ENCODE data around the gene GPC5. TPM values are rescaled to one million over a fixed set of nuclear protein-coding genes. Genes with fewer than 3 reads are reported as not detected.

Gene GPC5
- total RNA-seq, 1 experiment from 2014 or later: 0.21 TPM

- Histone ChIP-seq H3K4me3 (ENCODE audit: low read depth, low read length, poor library complexity, severe bottlenecking) (no peak overlapping the region), H3K27ac (ENCODE audit: low read depth, low read length, poor library complexity, severe bottlenecking) (no peak overlapping the region), H3K9me3 (ENCODE audit: low read depth, low read length, poor library complexity, severe bottlenecking) (no peaks in the 10 kb centered on the region), H3K4me1 (ENCODE audit: insufficient read depth, low read length, poor library complexity, severe bottlenecking) (no peaks in the 10 kb centered on the region), H3K36me3 (ENCODE audit: insufficient read depth, low read length, poor library complexity, severe bottlenecking) (no peaks in the 10 kb centered on the region), H3K27me3 (replicated peaks; ENCODE audit: insufficient read depth, low read depth, low read length, poor library complexity) (no peaks in the 10 kb centered on the region)
- no TSS peak for BruUV-seq (replicated peaks)
- CTCF ChIA-PET: no interaction called here
- POLR2A ChIA-PET (ENCODE audit: low non-redundant PET): no interaction called here
- DNase-seq (ENCODE audit: low spot score): no peak
- no peak for TF ChIP-seq CTCF (conservative IDR thresholded peaks at IDR 0.05; ENCODE audit: low read depth, low read length)
- no peak for TF ChIP-seq EZH2 (IDR thresholded peaks at IDR 0.05; ENCODE audit: borderline replicate concordance, low read depth, low read length, poor library complexity, severe bottlenecking)
- intact Hi-C loops (cut with micrococcal nuclease; ENCODE audit: unreplicated experiment): no loop called here
Observed at GRCh38 chr13:92734545-92734944, 1336.1 kb downstream of the GPC5 start.

GRCh38 chr13:92735909-92736308 lies 1337.5 kb downstream of the GPC5 start:
- no peak overlapping the region for H3K27ac ChIP-seq (ENCODE audit: low read depth, low read length, poor library complexity, severe bottlenecking)
- POLR2A ChIA-PET (ENCODE audit: low non-redundant PET): no interaction called here
- CTCF ChIA-PET: no interaction called here
- H3K9me3 ChIP-seq (ENCODE audit: low read depth, low read length, poor library complexity, severe bottlenecking): no peaks in the 10 kb centered on the region
- DNase-seq (ENCODE audit: low spot score): no peak
- no peaks in the 10 kb centered on the region for H3K27me3 ChIP-seq (replicated peaks; ENCODE audit: insufficient read depth, low read depth, low read length, poor library complexity)
- no peaks in the 10 kb centered on the region for H3K36me3 ChIP-seq (ENCODE audit: insufficient read depth, low read length, poor library complexity, severe bottlenecking)
- intact Hi-C loops (cut with micrococcal nuclease; ENCODE audit: unreplicated experiment): no loop called here
- TF ChIP-seq CTCF (conservative IDR thresholded peaks at IDR 0.05; ENCODE audit: low read depth, low read length) (no peak), EZH2 (IDR thresholded peaks at IDR 0.05; ENCODE audit: borderline replicate concordance, low read depth, low read length, poor library complexity, severe bottlenecking) (no peak)
- no TSS peak for BruUV-seq (replicated peaks)
- no peaks in the 10 kb centered on the region for H3K4me1 ChIP-seq (ENCODE audit: insufficient read depth, low read length, poor library complexity, severe bottlenecking)
- H3K4me3 ChIP-seq (ENCODE audit: low read depth, low read length, poor library complexity, severe bottlenecking): no peak overlapping the region

GRCh38 chr13:92739306-92739818 lies 1340.9 kb downstream of the GPC5 start:
- Histone ChIP-seq H3K36me3 (ENCODE audit: insufficient read depth, low read length, poor library complexity, severe bottlenecking) (no peaks in the 10 kb centered on the region), H3K4me3 (ENCODE audit: low read depth, low read length, poor library complexity, severe bottlenecking) (no peak overlapping the region), H3K27ac (ENCODE audit: low read depth, low read length, poor library complexity, severe bottlenecking) (no peak overlapping the region), H3K27me3 (replicated peaks; ENCODE audit: insufficient read depth, low read depth, low read length, poor library complexity) (no peaks in the 10 kb centered on the region), H3K9me3 (ENCODE audit: low read depth, low read length, poor library complexity, severe bottlenecking) (no peaks in the 10 kb centered on the region), H3K4me1 (ENCODE audit: insufficient read depth, low read length, poor library complexity, severe bottlenecking) (no peaks in the 10 kb centered on the region)
- intact Hi-C loops (cut with micrococcal nuclease; ENCODE audit: unreplicated experiment): no loop called here
- POLR2A ChIA-PET (ENCODE audit: low non-redundant PET): no interaction called here
- TF ChIP-seq CTCF (conservative IDR thresholded peaks at IDR 0.05; ENCODE audit: low read depth, low read length) (no peak), EZH2 (IDR thresholded peaks at IDR 0.05; ENCODE audit: borderline replicate concordance, low read depth, low read length, poor library complexity, severe bottlenecking) (no peak)
- no TSS peak for BruUV-seq (replicated peaks)
- DNase-seq (ENCODE audit: low spot score): no peak
- CTCF ChIA-PET: no interaction called here

All from A673 (cell line).